BLaER1 treated with 17β-estradiol and CSF1 and Interleukin-3, amounts not matched to agents 10 nM and 100 nM (cell line): ENCODE data around the gene TXNL4A.
"Not testable (repeated sequence)": the region's sequence is repeated elsewhere in the genome, so short reads cannot be mapped to it uniquely, and the experiment has no call there.

Experiments
- H3K27ac ChIP-seq, 11 experiments: shearing (Covaris generic); formaldehyde crosslinking; 2 replicates each; pipeline ENCODE4 v1.8.1; 2022
- H3K27me3 ChIP-seq, 11 experiments: shearing (Covaris generic); formaldehyde crosslinking; 2 replicates each; pipeline ENCODE4 v1.8.1; 2022
- H3K36me3 ChIP-seq, 11 experiments: shearing (Covaris generic); formaldehyde crosslinking; 2 replicates each; pipeline ENCODE4 v1.8.1; 2022
- H3K4me1 ChIP-seq, 10 experiments: shearing (Covaris generic); formaldehyde crosslinking; 2 replicates each; pipeline ENCODE4 v1.8.1; 2022
- H3K4me2 ChIP-seq, 11 experiments: shearing (Covaris generic); formaldehyde crosslinking; 2 replicates each; pipeline ENCODE4 v1.8.1; 2022
- H3K4me3 ChIP-seq, 10 experiments: shearing (Covaris generic); formaldehyde crosslinking; 2 replicates each; pipeline ENCODE4 v1.8.1; 2022
- H3K9ac ChIP-seq, 11 experiments: shearing (Covaris generic); formaldehyde crosslinking; 2 replicates each; pipeline ENCODE4 v1.8.1; 2022
- H3K9me3 ChIP-seq, 11 experiments: shearing (Covaris generic); formaldehyde crosslinking; replicated peaks in 1 of 11; 2 replicates each; pipeline ENCODE4 v1.8.1; 2022
- H4K20me1 ChIP-seq, 11 experiments: shearing (Covaris generic); formaldehyde crosslinking; 2 replicates each; pipeline ENCODE4 v1.8.1; 2022
- Cebpa-rat ChIP-seq, 11 experiments: shearing (Covaris generic); IDR thresholded peaks; 2 replicates each; pipeline ENCODE4 v1.8.1; 2022

TXNL4A gene

GRCh38 chr18:80002468-80002867 lies 14.1 kb upstream of the TXNL4A start:
- Histone ChIP-seq H3K27me3 (no peaks in the 10 kb centered on the region), H3K36me3 (peaks cover 0 to 19% (median 9%) of the 10 kb centered on the region in 11 experiments; a peak in 9 of 22 replicates), H3K4me1 (no peaks in the 10 kb centered on the region), H3K9me3 (peaks cover 28 to 43% (median 38%) of the 10 kb centered on the region in 11 experiments), H3K4me3 (no peak overlapping the region), H3K27ac (no peak overlapping the region), H4K20me1 (no peaks in the 10 kb centered on the region), H3K4me2 (no peak overlapping the region), H3K9ac (no peak overlapping the region)
- no peak for TF ChIP-seq Cebpa-rat (IDR thresholded peaks at IDR 0.05)

DNA sequence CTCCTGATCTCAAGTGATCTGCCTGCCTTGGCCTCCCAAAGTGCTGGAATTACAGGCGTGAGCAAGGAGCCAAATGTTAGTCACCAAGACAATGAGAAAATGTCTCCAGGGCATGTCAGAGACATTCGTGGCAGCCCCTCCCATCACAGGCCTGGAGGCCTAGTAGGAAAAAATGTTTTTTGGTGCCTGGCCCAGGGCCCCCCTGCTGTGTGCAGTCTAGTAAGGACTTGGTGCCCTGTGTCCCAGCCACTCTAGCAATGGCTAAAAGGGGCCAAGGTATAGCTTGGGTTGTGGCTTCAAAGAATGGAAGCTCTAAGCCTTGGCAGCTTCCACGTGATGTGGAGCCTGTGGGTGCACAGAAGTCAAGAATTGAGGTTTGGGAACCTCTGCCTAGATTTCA lies 12.5 kb upstream of the TXNL4A start:
- no peak overlapping the region for H3K4me3 ChIP-seq
- H3K27me3 ChIP-seq = no peaks in the 10 kb centered on the region
- H3K4me1 ChIP-seq = no peaks in the 10 kb centered on the region
- TF ChIP-seq Cebpa-rat (IDR thresholded peaks at IDR 0.05) = no peak
- H3K9ac ChIP-seq = no peak overlapping the region
- H3K4me2 ChIP-seq = no peak overlapping the region
- peaks cover 0 to 19% (median 9%) of the 10 kb centered on the region in 11 experiments; a peak in 9 of 22 replicates for H3K36me3 ChIP-seq
- no peak overlapping the region for H3K27ac ChIP-seq
- peaks cover 28 to 43% (median 38%) of the 10 kb centered on the region in 11 experiments for H3K9me3 ChIP-seq
- no peaks in the 10 kb centered on the region for H4K20me1 ChIP-seq

DNA sequence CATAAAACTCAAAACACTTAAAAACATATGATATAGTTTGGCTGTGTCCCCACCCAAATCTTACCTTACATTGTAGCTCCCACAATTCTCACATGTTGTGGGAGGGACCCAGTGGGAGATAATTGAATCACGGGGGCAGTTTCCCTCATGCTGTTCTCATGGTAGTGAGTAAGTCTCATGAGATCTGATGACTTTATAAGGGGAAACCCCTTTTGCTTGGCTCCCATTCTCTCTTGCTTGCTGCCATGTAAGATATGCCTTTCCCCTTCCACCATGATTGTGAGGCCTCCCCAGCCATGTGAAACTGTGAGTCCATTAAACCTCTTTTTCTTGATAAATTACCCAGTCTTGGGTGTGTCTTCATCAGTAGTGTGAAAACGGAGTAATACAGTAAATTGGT lies 11.3 kb upstream of the TXNL4A start:
- H3K9ac ChIP-seq, H3K27me3 ChIP-seq, H3K27ac ChIP-seq, H3K4me1 ChIP-seq, H3K4me2 ChIP-seq, H3K4me3 ChIP-seq, H4K20me1 ChIP-seq: not testable (repeated sequence)
- Histone ChIP-seq H3K36me3 (peaks cover 0 to 19% (median 9%) of the 10 kb centered on the region in 11 experiments; a peak in 9 of 22 replicates), H3K9me3 (peaks cover 28 to 43% (median 38%) of the 10 kb centered on the region in 11 experiments)

DNA sequence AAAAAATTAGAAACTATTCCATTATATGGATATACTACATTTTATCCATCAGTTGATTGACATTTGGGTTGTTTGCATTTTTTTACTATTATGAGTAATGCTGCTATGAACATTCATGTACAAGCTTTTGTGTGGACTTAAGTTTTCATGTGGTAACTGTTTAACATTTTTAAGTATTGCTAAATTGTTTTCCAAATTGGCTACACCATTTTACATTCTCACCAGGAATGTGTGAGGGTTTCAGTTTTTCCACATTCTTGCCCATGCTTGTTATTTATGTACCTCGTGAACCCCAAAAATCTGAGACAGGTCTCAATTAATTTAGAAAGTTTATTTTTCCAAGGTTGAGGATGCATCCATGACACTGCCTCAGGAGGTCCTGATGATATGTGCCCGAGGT lies 3.1 kb upstream of the TXNL4A start:
- Histone ChIP-seq H3K4me1 (peaks cover 10 to 19% (median 17%) of the 10 kb centered on the region in 10 experiments), H3K4me3 (no peak overlapping the region), H3K27ac (no peak overlapping the region), H3K36me3 (peaks cover 0 to 4% (median 2%) of the 10 kb centered on the region in 11 experiments; a peak in 13 of 22 replicates), H3K4me2 (no peak overlapping the region), H3K9ac (peak overlapping the region in 1 of 11 experiments; percentile 17; a peak in 1 of 22 replicates), H4K20me1 (peaks cover 11 to 17% (median 14%) of the 10 kb centered on the region in 11 experiments; a peak in 21 of 22 replicates), H3K9me3 (no peaks in the 10 kb centered on the region), H3K27me3 (no peaks in the 10 kb centered on the region)
- no peak for TF ChIP-seq Cebpa-rat (IDR thresholded peaks at IDR 0.05)

DNA sequence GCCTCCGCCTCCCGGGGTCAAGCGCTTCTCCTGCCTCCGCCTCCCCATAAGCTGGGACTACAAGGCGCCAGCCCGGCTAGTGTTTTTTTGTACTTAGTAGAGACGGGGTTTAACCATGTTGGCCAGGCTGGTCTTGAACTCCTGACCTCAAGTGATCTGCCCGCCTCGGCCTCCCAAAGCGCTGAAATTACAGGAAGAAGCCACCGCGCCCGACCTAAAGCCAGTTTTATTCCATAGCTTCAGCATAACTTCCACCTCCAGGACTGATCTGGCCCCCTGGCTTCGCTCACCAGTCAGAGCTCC lies 783 bp upstream of the TXNL4A start:
- TF ChIP-seq Cebpa-rat (IDR thresholded peaks at IDR 0.05) = no peak
- Histone ChIP-seq H4K20me1 (peaks cover 35 to 41% (median 37%) of the 10 kb centered on the region in 11 experiments; a peak in 21 of 22 replicates), H3K4me2 (peak overlapping the region; percentile 86 to 99 (median 92)), H3K36me3 (peaks cover 21 to 28% (median 26%) of the 10 kb centered on the region in 11 experiments), H3K27ac (peak overlapping the region; percentile 85 to 95 (median 92)), H3K4me3 (peak overlapping the region; percentile 69 to 94 (median 84)), H3K27me3 (no peaks in the 10 kb centered on the region), H3K9me3 (no peaks in the 10 kb centered on the region), H3K4me1 (peaks cover 21 to 43% (median 27%) of the 10 kb centered on the region in 10 experiments), H3K9ac (peak overlapping the region; percentile 87 to 96 (median 94))

DNA sequence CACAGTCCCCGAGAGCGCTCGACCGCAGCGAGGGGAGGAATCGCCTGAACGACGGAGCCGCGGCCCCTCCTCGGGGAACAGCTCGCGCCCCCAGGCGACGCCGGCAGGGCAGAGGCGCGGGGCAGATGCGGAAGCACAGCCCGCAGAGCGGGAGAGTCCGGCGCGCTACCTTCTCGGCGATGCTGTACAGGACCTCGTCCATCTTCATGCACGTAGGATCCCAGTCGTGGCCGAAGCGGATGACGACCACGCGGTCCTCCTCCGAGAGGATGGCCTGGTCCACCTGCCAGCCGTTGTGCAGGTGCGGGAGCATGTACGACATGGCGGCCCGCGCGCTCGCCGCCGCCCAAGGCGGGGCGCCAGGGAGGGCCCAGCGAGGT lies 302 bp downstream of the TXNL4A start:
- H3K4me2 ChIP-seq = peak overlapping the region; percentile 78 to 99 (median 93)
- H3K9me3 ChIP-seq = no peaks in the 10 kb centered on the region
- H3K4me1 ChIP-seq = peaks cover 24 to 54% (median 32%) of the 10 kb centered on the region in 10 experiments
- H4K20me1 ChIP-seq = peaks cover 46 to 51% (median 48%) of the 10 kb centered on the region in 11 experiments
- peak overlapping the region; percentile 69 to 94 (median 84) for H3K4me3 ChIP-seq
- peak overlapping the region; percentile 85 to 95 (median 92) for H3K27ac ChIP-seq
- TF ChIP-seq Cebpa-rat (IDR thresholded peaks at IDR 0.05) = no peak
- H3K9ac ChIP-seq = peak overlapping the region; percentile 87 to 96 (median 94)
- peaks cover 21 to 38% (median 34%) of the 10 kb centered on the region in 11 experiments for H3K36me3 ChIP-seq
- no peaks in the 10 kb centered on the region for H3K27me3 ChIP-seq

DNA sequence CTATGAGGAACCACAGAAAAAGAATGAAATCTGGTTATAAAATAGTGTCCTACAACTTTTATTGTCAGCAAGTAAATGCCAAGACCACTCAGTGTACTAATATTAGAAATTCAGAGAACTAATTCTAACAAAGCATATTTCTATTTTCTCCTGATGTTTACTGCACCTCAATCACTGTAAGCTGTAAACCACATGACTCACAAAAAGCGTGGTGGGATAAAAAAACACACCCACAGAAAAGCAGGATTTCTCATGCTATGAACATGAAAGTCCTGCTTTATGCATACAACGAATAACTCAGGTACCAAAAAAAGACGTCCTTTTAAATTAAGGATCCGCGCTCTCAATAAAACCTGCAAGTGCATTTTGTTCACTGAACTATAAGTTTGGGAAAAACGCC lies 797 bp downstream of the TXNL4A start:
- Histone ChIP-seq H3K36me3 (peaks cover 21 to 43% (median 37%) of the 10 kb centered on the region in 11 experiments), H3K27ac (peak overlapping the region; percentile 85 to 95 (median 92)), H3K4me1 (peaks cover 25 to 59% (median 37%) of the 10 kb centered on the region in 10 experiments), H3K9ac (peak overlapping the region; percentile 87 to 96 (median 94)), H4K20me1 (peaks cover 51 to 56% (median 53%) of the 10 kb centered on the region in 11 experiments), H3K4me2 (peak overlapping the region; percentile 78 to 99 (median 93)), H3K4me3 (peak overlapping the region; percentile 69 to 94 (median 84)), H3K27me3 (no peaks in the 10 kb centered on the region), H3K9me3 (no peaks in the 10 kb centered on the region)
- TF ChIP-seq Cebpa-rat (IDR thresholded peaks at IDR 0.05) = no peak

GRCh38 chr18:79986726-79987125 lies 1.6 kb downstream of the TXNL4A start:
- peak overlapping the region; percentile 78 to 99 (median 93) for H3K4me2 ChIP-seq
- H3K9me3 ChIP-seq = no peaks in the 10 kb centered on the region
- TF ChIP-seq Cebpa-rat (IDR thresholded peaks at IDR 0.05) = no peak
- H4K20me1 ChIP-seq = peaks cover 59 to 65% (median 62%) of the 10 kb centered on the region in 11 experiments
- H3K4me1 ChIP-seq = peaks cover 25 to 66% (median 45%) of the 10 kb centered on the region in 10 experiments
- peaks cover 21 to 52% (median 44%) of the 10 kb centered on the region in 11 experiments for H3K36me3 ChIP-seq
- peak overlapping the region; percentile 87 to 96 (median 94) for H3K9ac ChIP-seq
- H3K27ac ChIP-seq = peak overlapping the region in 6 of 11 experiments; percentile 31 to 95 (median 88); a peak in 7 of 22 replicates
- H3K4me3 ChIP-seq = peak overlapping the region; percentile 69 to 94 (median 84); a peak in 19 of 20 replicates
- no peaks in the 10 kb centered on the region for H3K27me3 ChIP-seq

DNA sequence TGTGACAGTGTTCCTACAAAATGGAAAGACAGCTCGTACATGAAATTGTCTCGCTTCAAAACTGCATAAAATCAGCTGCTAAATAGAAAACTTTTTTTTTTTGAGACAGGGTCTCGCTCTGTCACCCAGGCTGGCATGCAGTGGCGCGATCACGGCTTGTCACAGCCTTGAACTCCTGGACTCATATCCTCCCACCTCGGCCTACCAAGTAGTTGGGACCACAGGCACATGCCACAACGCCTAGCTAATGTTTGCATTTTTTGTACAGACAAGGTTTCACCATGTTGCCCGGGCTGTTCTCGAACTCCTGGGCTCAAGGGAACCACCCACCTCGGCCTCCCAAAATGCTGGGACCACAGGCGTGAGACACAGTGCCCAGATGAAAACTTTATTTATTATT lies 3.2 kb downstream of the TXNL4A start:
- Histone ChIP-seq H4K20me1 (peaks cover 75 to 80% (median 77%) of the 10 kb centered on the region in 11 experiments), H3K9ac (peak overlapping the region in 3 of 11 experiments; percentile 7 to 95 (median 40); a peak in 2 of 22 replicates), H3K4me3 (no peak overlapping the region), H3K4me2 (peak overlapping the region in 4 of 11 experiments; percentile 5 to 94 (median 94); a peak in 5 of 22 replicates), H3K4me1 (peaks cover 25 to 66% (median 45%) of the 10 kb centered on the region in 10 experiments), H3K27me3 (no peaks in the 10 kb centered on the region), H3K36me3 (peaks cover 21 to 56% (median 50%) of the 10 kb centered on the region in 11 experiments), H3K27ac (no peak overlapping the region), H3K9me3 (no peaks in the 10 kb centered on the region)
- TF ChIP-seq Cebpa-rat (IDR thresholded peaks at IDR 0.05) = no peak
